Measurements from ENCODE around the gene RPS6KC1. TPM values are rescaled to one million over a fixed set of nuclear protein-coding genes. Genes with fewer than 3 reads are reported as not detected.

RPS6KC1 gene
- total RNA-seq, 2 experiments from 2014 or later, result 9.4 to 10.7 TPM

- Histone ChIP-seq H4K20me1 (ENCODE audit: insufficient read depth, low read length) (no peaks in the 10 kb centered on the region), H3K4me3 (ENCODE audit: low read depth, low read length, poor library complexity, severe bottlenecking) (no peak overlapping the region), H3K9me3 (ENCODE audit: low read length) (no peaks in the 10 kb centered on the region), H3K36me3 (ENCODE audit: insufficient read depth, low read length) (no peaks in the 10 kb centered on the region), H3K4me1 (ENCODE audit: insufficient read depth, low read length, poor library complexity, severe bottlenecking) (no peaks in the 10 kb centered on the region), H3K9me2 (ENCODE audit: insufficient read depth, low read length) (no peaks in the 10 kb centered on the region), H2AFZ (ENCODE audit: low read length) (no peak overlapping the region), H3K4me2 (ENCODE audit: low read length) (no peak overlapping the region), H3K79me2 (ENCODE audit: insufficient read depth, low read depth, low read length) (no peaks in the 10 kb centered on the region), H3K27ac (ENCODE audit: low read depth, low read length, poor library complexity, severe bottlenecking) (no peak overlapping the region)
- intact Hi-C loops (cut with micrococcal nuclease; ENCODE audit: unreplicated experiment), result no loop called here
- DNase-seq (ENCODE audit: low spot score), result no peak
- ChIA-PET POLR2A (no interaction called here), CTCF (ENCODE audit: unreplicated experiment) (no interaction called here)
- TF ChIP-seq, protein P1, sequence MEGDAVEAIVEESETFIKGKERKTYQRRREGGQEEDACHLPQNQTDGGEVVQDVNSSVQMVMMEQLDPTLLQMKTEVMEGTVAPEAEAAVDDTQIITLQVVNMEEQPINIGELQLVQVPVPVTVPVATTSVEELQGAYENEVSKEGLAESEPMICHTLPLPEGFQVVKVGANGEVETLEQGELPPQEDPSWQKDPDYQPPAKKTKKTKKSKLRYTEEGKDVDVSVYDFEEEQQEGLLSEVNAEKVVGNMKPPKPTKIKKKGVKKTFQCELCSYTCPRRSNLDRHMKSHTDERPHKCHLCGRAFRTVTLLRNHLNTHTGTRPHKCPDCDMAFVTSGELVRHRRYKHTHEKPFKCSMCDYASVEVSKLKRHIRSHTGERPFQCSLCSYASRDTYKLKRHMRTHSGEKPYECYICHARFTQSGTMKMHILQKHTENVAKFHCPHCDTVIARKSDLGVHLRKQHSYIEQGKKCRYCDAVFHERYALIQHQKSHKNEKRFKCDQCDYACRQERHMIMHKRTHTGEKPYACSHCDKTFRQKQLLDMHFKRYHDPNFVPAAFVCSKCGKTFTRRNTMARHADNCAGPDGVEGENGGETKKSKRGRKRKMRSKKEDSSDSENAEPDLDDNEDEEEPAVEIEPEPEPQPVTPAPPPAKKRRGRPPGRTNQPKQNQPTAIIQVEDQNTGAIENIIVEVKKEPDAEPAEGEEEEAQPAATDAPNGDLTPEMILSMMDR (conservative IDR thresholded peaks at IDR 0.05; ENCODE audit: low read length), result no peak
- no peak for TF ChIP-seq EZH2phosphoT487 (IDR thresholded peaks at IDR 0.05; ENCODE audit: borderline replicate concordance, low read depth, low read length)
- no TSS peak for BruUV-seq (replicated peaks)
Measured at GRCh38 chr1:213242883-213243282, 191.8 kb downstream of the RPS6KC1 start.

GRCh38 chr1:213244664-213245091, 193.6 kb downstream of the RPS6KC1 start:
- ChIA-PET CTCF (ENCODE audit: unreplicated experiment) (no interaction called here), POLR2A (no interaction called here)

GRCh38 chr1:213245260-213245910, 194.3 kb downstream of the RPS6KC1 start:
- POLR2A ChIA-PET, result no interaction called here
- intact Hi-C loops (cut with micrococcal nuclease; ENCODE audit: unreplicated experiment), result no loop called here

More at GRCh38 chr1:213244664-213245091, 193.6 kb downstream of the RPS6KC1 start:
- H2AFZ ChIP-seq (ENCODE audit: low read length), result no peak overlapping the region
- BruUV-seq (replicated peaks), result no TSS peak
- no peak overlapping the region for H3K4me3 ChIP-seq (ENCODE audit: low read depth, low read length, poor library complexity, severe bottlenecking)
- no peaks in the 10 kb centered on the region for H4K20me1 ChIP-seq (ENCODE audit: insufficient read depth, low read length)
- no peaks in the 10 kb centered on the region for H3K79me2 ChIP-seq (ENCODE audit: insufficient read depth, low read depth, low read length)
- intact Hi-C loops (cut with micrococcal nuclease; ENCODE audit: unreplicated experiment), result no loop called here
- H3K4me1 ChIP-seq (ENCODE audit: insufficient read depth, low read length, poor library complexity, severe bottlenecking), result no peaks in the 10 kb centered on the region
- no peak overlapping the region for H3K4me2 ChIP-seq (ENCODE audit: low read length)
- DNase-seq (ENCODE audit: low spot score), result peak; percentile 56
- no peaks in the 10 kb centered on the region for H3K9me3 ChIP-seq (ENCODE audit: low read length)
- H3K36me3 ChIP-seq (ENCODE audit: insufficient read depth, low read length), result no peaks in the 10 kb centered on the region
- no peak overlapping the region for H3K27ac ChIP-seq (ENCODE audit: low read depth, low read length, poor library complexity, severe bottlenecking)
- no peaks in the 10 kb centered on the region for H3K9me2 ChIP-seq (ENCODE audit: insufficient read depth, low read length)
- TF ChIP-seq, protein P1 (conservative IDR thresholded peaks at IDR 0.05; ENCODE audit: low read length), result peak; percentile 97
- no peak for TF ChIP-seq EZH2phosphoT487 (IDR thresholded peaks at IDR 0.05; ENCODE audit: borderline replicate concordance, low read depth, low read length)

More at GRCh38 chr1:213245260-213245910, 194.3 kb downstream of the RPS6KC1 start:
- H3K4me3 ChIP-seq (ENCODE audit: low read depth, low read length, poor library complexity, severe bottlenecking), result no peak overlapping the region
- no peaks in the 10 kb centered on the region for H3K36me3 ChIP-seq (ENCODE audit: insufficient read depth, low read length)
- H3K4me2 ChIP-seq (ENCODE audit: low read length), result no peak overlapping the region
- no peak for TF ChIP-seq EZH2phosphoT487 (IDR thresholded peaks at IDR 0.05; ENCODE audit: borderline replicate concordance, low read depth, low read length)
- TF ChIP-seq, protein P1 (conservative IDR thresholded peaks at IDR 0.05; ENCODE audit: low read length), result no peak
- H3K9me3 ChIP-seq (ENCODE audit: low read length), result no peaks in the 10 kb centered on the region
- no peaks in the 10 kb centered on the region for H3K9me2 ChIP-seq (ENCODE audit: insufficient read depth, low read length)
- CTCF ChIA-PET (ENCODE audit: unreplicated experiment), result no interaction called here
- BruUV-seq (replicated peaks), result no TSS peak
- H4K20me1 ChIP-seq (ENCODE audit: insufficient read depth, low read length), result no peaks in the 10 kb centered on the region
- no peak overlapping the region for H3K27ac ChIP-seq (ENCODE audit: low read depth, low read length, poor library complexity, severe bottlenecking)
- no peak for DNase-seq (ENCODE audit: low spot score)
- no peaks in the 10 kb centered on the region for H3K79me2 ChIP-seq (ENCODE audit: insufficient read depth, low read depth, low read length)
- no peaks in the 10 kb centered on the region for H3K4me1 ChIP-seq (ENCODE audit: insufficient read depth, low read length, poor library complexity, severe bottlenecking)
- H2AFZ ChIP-seq (ENCODE audit: low read length), result no peak overlapping the region
